DMS53 (cell line): Measurements from ENCODE around the gene EDC4.
"Not testable (repeated sequence)": the region's sequence is repeated elsewhere in the genome, so short reads cannot be mapped to it uniquely, and the experiment has no call there.

Source experiments
- DNase-seq: peaks from one replicate; lab custom pipeline; 2025; lab: John Stamatoyannopoulos, UW

EDC4 gene, protein sequence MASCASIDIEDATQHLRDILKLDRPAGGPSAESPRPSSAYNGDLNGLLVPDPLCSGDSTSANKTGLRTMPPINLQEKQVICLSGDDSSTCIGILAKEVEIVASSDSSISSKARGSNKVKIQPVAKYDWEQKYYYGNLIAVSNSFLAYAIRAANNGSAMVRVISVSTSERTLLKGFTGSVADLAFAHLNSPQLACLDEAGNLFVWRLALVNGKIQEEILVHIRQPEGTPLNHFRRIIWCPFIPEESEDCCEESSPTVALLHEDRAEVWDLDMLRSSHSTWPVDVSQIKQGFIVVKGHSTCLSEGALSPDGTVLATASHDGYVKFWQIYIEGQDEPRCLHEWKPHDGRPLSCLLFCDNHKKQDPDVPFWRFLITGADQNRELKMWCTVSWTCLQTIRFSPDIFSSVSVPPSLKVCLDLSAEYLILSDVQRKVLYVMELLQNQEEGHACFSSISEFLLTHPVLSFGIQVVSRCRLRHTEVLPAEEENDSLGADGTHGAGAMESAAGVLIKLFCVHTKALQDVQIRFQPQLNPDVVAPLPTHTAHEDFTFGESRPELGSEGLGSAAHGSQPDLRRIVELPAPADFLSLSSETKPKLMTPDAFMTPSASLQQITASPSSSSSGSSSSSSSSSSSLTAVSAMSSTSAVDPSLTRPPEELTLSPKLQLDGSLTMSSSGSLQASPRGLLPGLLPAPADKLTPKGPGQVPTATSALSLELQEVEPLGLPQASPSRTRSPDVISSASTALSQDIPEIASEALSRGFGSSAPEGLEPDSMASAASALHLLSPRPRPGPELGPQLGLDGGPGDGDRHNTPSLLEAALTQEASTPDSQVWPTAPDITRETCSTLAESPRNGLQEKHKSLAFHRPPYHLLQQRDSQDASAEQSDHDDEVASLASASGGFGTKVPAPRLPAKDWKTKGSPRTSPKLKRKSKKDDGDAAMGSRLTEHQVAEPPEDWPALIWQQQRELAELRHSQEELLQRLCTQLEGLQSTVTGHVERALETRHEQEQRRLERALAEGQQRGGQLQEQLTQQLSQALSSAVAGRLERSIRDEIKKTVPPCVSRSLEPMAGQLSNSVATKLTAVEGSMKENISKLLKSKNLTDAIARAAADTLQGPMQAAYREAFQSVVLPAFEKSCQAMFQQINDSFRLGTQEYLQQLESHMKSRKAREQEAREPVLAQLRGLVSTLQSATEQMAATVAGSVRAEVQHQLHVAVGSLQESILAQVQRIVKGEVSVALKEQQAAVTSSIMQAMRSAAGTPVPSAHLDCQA (N-terminal part only)

DNA sequence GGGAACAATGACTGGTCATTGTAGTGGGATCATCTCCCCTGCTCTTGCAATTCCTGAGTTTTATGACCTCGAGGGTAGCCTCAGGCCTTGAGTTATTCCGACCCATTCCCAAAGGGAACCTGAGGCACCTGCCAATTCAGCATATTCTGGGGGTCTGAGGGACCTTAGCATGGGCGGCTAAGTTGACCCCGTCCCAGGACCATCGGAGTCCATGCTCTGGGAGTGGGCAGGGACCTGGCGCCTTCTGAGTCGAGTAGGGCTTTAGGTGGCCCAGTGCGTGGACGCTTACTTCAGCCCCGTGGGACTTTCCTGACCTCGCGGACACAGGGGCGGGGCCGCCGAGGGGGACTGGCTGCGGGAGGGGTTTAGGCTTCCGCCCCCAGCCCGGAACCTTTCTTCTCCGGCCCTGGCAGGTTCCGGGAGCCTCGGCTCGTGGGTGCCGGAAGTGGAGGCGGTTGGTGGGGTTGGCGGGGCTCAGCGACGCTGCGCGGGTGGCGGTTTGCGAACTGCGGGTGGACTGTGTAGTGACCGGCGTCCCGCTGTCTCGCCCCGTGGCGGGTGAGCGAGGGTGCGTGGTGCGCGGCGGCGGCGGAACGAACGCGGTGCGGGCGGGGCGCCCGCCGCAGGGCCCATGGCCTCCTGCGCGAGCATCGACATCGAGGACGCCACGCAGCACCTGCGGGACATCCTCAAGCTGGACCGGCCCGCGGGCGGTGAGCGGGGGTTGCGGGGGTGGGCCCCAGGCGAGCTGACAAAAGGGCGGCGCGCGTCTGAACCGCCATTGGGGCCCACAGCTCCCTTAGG, at the start of gene EDC4:
EDC4 (plus strand) TSS at position 422 of the 804 bp plus-strand sequence; CDS start at position 632, 210 bp downstream.
- peak; percentile 90 for DNase-seq

GRCh38 chr16:67825119-67825518, 47.7 kb upstream of the EDC4 start:
- DNase-seq: no peak

GRCh38 chr16:67825906-67826305, 46.9 kb upstream of the EDC4 start:
- no peak for DNase-seq

DNA sequence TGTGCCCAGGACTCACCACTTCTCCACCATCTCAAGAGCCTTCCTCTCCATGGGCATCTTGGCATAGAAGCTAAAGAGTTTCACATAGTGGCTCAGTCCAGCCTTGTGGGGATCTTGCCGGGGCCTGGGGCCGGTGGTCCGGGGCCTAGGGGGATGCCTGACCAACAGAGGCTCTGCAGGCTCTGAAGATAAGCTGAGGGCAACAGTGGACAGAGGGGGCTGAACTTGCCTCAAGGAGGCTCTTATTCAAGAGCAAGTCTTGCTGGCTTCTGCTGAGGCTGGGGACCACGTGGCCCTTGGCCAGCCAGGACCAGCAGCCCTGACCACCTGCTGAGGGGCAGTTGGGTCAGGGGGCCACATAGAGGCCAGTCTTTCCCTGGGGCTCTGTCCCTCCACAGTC, 44.2 kb upstream of the EDC4 start:
- no peak for DNase-seq

DNA sequence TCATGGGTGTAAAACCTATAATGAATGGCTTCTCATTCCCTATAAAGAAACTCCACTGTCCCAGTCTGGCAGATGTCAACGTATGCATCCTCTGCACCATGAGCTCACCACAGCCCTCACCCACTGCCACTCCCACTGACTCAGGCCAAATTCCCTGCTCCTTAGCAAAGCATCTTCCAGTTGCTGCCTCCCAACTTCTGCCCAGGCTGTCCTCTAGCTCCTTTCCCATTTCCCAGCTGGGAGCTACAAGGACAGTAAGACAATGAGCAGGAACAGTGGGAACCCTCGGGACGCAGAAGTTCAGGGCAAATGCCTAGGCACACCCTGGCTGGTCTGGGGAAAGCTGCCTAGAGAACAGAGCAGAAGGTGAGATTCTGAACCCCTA, 39.8 kb upstream of the EDC4 start:
- peak; percentile 28 for DNase-seq

GRCh38 chr16:67833415-67834241, 39.2 kb upstream of the EDC4 start:
- DNase-seq: peak; percentile 91

DNA sequence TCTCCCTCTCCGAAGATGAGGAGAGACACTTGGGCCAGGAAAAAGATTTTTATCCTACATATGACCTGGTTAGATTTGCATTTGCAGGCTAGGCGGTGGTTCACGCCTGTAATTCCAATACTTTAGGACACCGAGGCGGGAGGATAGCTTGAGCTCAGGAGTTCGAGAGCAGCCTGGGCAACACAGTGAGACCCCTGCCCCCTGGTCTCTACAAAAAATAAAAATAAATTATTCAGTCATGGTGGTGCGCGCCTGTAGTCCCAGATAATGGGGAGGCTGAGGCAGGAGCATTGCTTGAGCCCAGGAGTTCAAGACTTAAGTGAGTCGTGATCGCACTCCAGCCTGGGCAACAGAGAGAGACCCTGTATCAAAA, 38.6 kb upstream of the EDC4 start:
- no peak for DNase-seq

DNA sequence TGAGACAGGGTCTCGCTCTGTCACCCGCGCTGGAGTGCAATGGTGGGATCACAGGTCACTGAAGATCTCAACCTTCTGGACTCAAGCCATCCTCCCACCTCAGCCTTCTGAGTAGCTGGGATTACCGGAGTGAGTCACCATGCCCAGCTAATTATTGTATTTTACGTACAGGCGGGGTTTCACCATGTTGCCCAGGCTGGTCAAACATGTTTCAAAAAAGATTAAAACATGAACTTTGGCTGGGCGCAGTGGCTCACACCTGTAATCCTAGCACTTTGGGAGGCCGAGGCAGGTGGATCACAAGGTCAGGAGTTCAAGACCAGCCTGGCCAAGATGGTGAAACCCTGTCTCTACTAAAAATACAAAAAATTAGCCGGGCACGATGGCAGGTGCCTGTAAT, 35.7 kb upstream of the EDC4 start:
- not testable (repeated sequence) for DNase-seq

- DNase-seq: no peak
These were observed 35.0 kb upstream of the EDC4 start for GRCh38 chr16:67837811-67838210.

- peak; percentile 74 for DNase-seq
These were observed 31.5 kb upstream of the EDC4 start for GRCh38 chr16:67841198-67841815.

DNA sequence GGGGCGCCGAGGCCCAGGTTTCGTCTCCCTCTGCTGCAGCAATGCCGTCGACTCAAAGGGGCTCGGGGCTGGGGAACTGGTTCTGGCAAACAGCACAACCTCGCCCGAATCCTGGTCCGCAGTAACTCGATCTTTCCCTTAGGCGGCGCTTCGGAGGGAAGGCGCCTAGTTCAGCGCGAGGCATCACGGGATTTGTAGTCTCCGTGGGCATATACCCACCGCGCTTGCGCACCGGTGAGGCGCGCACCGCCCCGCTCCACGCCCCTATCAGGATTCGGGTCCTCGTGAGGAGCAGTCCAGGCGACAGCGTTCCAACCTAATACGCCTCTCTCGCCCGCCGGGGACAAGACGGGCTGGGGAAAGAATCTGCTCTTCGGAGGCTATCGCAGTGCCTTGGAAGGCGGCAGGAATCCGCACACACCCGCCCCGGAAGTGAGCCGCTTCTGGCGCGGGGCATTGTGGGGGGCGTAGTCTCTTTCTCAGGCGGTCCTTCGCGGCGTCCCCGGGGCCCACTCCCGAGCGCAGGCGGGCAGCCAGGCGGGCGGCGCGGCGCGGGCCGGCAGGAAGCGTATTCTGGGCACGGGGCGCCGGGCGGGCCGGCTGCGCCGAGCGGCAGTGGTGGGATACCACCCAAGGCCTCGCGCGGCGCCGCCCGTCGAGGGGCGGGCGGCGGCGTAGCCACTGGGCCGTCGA, 30.9 kb upstream of the EDC4 start, which contains the start of gene THAP11:
THAP11 (plus strand) TSS at position 505 of the 693 bp plus-strand sequence. CDS start 235 bp downstream, outside the sequence.
- DNase-seq: peak; percentile 97

DNA sequence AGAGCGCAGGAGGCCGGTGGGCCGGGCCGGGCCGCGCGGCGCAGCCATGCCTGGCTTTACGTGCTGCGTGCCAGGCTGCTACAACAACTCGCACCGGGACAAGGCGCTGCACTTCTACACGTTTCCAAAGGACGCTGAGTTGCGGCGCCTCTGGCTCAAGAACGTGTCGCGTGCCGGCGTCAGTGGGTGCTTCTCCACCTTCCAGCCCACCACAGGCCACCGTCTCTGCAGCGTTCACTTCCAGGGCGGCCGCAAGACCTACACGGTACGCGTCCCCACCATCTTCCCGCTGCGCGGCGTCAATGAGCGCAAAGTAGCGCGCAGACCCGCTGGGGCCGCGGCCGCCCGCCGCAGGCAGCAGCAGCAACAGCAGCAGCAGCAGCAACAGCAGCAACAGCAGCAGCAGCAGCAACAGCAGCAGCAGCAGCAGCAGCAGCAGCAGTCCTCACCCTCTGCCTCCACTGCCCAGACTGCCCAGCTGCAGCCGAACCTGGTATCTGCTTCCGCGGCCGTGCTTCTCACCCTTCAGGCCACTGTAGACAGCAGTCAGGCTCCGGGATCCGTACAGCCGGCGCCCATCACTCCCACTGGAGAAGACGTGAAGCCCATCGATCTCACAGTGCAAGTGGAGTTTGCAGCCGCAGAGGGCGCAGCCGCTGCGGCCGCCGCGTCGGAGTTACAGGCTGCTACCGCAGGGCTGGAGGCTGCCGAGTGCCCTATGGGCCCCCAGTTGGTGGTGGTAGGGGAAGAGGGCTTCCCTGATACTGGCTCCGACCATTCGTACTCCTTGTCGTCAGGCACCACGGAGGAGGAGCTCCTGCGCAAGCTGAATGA, 30.1 kb upstream of the EDC4 start:
- DNase-seq: peak; percentile 79

GRCh38 chr16:67843343-67843765, 29.5 kb upstream of the EDC4 start:
- peak; percentile 74 for DNase-seq

DNA sequence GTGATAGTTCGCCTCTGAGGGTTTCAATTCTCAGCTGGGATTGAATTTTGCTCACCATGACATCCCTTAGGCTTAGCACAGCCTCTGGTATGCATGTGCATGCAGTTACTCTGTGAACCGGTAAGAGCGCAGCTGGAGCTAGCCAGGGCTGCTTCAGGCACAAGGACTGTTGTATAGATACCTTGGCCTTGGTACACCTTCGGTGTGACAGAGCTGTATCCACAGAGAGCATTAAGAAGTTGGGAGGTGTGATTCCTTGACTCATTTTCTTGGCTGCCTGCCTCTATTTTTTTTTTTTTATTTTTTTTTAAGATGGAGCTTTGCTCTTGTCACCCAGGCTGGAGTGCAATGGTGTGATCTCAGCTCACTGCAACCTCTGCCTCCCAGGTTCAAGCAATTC, 28.4 kb upstream of the EDC4 start:
- DNase-seq: no peak

- DNase-seq: peak; percentile 39
These were observed 27.4 kb upstream of the EDC4 start for GRCh38 chr16:67845291-67846062.

- no peak for DNase-seq
These were observed 26.9 kb upstream of the EDC4 start for GRCh38 chr16:67846063-67846319.

DNA sequence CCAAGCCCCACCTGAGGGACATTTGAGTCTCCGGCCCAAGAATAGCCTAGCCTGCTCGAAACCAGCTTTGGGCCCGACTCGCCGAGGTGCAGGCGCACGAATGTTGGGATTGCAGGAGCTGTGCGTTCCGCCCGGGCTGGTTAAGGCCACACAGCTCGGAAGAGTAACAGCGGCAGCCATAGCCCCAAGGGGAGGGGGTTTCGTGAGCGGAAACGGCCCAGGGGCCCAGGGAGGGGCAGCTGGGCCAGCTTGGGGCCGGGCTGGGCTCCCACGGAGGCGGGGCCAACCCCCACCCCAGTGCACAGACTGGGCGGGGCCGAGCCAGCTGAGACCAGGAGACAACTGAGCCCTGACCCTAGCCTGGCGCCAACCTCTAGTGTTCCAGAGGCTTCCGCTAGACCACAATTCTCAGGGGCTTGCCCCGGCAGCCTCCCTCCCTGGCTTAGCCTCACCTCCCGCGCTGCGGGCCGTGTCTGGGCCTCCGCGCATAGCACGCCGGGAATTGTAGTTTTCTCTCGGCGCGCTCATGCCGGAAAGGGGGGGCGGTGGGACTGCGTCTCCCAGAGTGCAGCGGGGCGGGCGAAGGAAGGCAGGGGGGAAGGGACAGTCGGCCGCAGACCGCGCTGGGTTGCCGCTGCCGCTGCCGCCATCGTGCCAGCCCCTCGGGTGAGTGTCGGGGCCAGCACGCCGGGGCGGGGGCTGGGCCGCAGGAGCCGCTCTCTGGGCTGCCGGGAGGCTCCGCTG, 26.4 kb upstream of the EDC4 start, which contains the start of gene NUTF2:
NUTF2 (plus strand) TSS at position 614 of the 744 bp plus-strand sequence. CDS start 18,198 bp downstream, outside the sequence.
- peak; percentile 96 for DNase-seq
